Neural cell (in vitro differentiated cells): Measurements from ENCODE around the gene NKAIN2. TPM values are rescaled to one million over a fixed set of nuclear protein-coding genes. Genes with fewer than 3 reads are reported as not detected.

Source experiments
- H2AFZ ChIP-seq: fragments of 200-600, 300-800 bp; sonication (generic), shearing (Covaris generic); 2 replicates; pipeline ENCODE4 v1.6.0; 2014; ENCODE audit warnings: low read depth, mild to moderate bottlenecking, antibody characterized with exemption, low read length, moderate library complexity
- H3F3A ChIP-seq: fragments of 200-600 bp; shearing (Covaris generic); 2 replicates; pipeline ENCODE4 v1.6.1; 2016; ENCODE audit warnings: mild to moderate bottlenecking, moderate library complexity, mixed read lengths, antibody characterized with exemption, low read length; ENCODE audit not compliant: insufficient read depth, poor library complexity, severe bottlenecking
- H3K27ac ChIP-seq: fragments of 200-600, 300-800 bp; sonication (generic), shearing (Covaris generic); 2 replicates; pipeline ENCODE4 v1.5.1; 2014; ENCODE audit warnings: mild to moderate bottlenecking, low read length, moderate library complexity
- H3K27me3 ChIP-seq: fragments of 300-800, 200-600 bp; sonication (generic), shearing (Covaris generic); 2 replicates; pipeline ENCODE4 v1.6.0; 2014; ENCODE audit warnings: mild to moderate bottlenecking, low read depth, low read length, moderate library complexity; ENCODE audit not compliant: insufficient read depth
- H3K36me3 ChIP-seq: fragments of 300-800, 200-600 bp; sonication (generic), shearing (Covaris generic); 2 replicates; pipeline ENCODE4 v1.5.1; 2014; ENCODE audit warnings: mild to moderate bottlenecking, antibody characterized with exemption, low read length, moderate library complexity; ENCODE audit not compliant: insufficient read depth
- H3K4me2 ChIP-seq: fragments of 300-800, 200-600 bp; sonication (generic), shearing (Covaris generic); 2 replicates; pipeline ENCODE4 v1.6.0; 2014; ENCODE audit warnings: mild to moderate bottlenecking, low read length
- H3K4me3 ChIP-seq: fragments of 300-800, 200-600 bp; sonication (generic), shearing (Covaris generic); 2 replicates; pipeline ENCODE4 v1.5.1; 2014; ENCODE audit warnings: mild to moderate bottlenecking, low read length, moderate library complexity
- H3K79me2 ChIP-seq: fragments of 200-600 bp; shearing (Covaris generic); replicated peaks from 2 replicates; pipeline ENCODE4 v1.6.0; 2014; ENCODE audit warnings: mild to moderate bottlenecking, low read length, moderate library complexity; ENCODE audit not compliant: insufficient read depth
- H3K9ac ChIP-seq: fragments of 300-800, 200-600 bp; sonication (generic), shearing (Covaris generic); 2 replicates; pipeline ENCODE4 v1.6.1; 2016; ENCODE audit warnings: mild to moderate bottlenecking, low read length, mixed read lengths
- H3K9me2 ChIP-seq: fragments of 200-600 bp; shearing (Covaris generic); 2 replicates; pipeline ENCODE4 v1.6.1; 2016; ENCODE audit warnings: mild to moderate bottlenecking, low read length, mixed read lengths; ENCODE audit not compliant: insufficient read depth
- H3K9me3 ChIP-seq: fragments of 200-600, 300-800 bp; sonication (generic), shearing (Covaris generic); 2 replicates; pipeline ENCODE4 v1.6.1; 2016; ENCODE audit warnings: mild to moderate bottlenecking, mixed run types, low read length, moderate library complexity, mixed read lengths
- H4K20me1 ChIP-seq: fragments of 200-600 bp; shearing (Covaris generic); 2 replicates; pipeline ENCODE4 v1.6.1; 2016; ENCODE audit warnings: mild to moderate bottlenecking, mixed run types; ENCODE audit not compliant: insufficient read depth
- EP300 ChIP-seq: fragments of 450-650 bp; conservative IDR thresholded peaks from 2 replicates; pipeline ENCODE4 v1.6.1; 2014; ENCODE audit warnings: antibody characterized with exemption, mild to moderate bottlenecking, moderate library complexity; ENCODE audit not compliant: poor library complexity, severe bottlenecking
- EZH2 ChIP-seq: fragments of 200-600, 300-800 bp; shearing (Covaris generic), sonication (generic); IDR thresholded peaks from 2 replicates; pipeline ENCODE4 v1.6.1; 2014; ENCODE audit warnings: antibody characterized with exemption, low read length, borderline replicate concordance, mild to moderate bottlenecking; ENCODE audit not compliant: insufficient read depth, poor library complexity, severe bottlenecking
- MXI1 ChIP-seq: fragments of 450-650 bp; conservative IDR thresholded peaks from 2 replicates; pipeline ENCODE4 v1.6.1; 2014; ENCODE audit warnings: antibody characterized with exemption, mild to moderate bottlenecking; ENCODE audit not compliant: poor library complexity, severe bottlenecking
- POLR2AphosphoS5 ChIP-seq: IDR thresholded peaks from 2 replicates; pipeline ENCODE4 v1.6.1; 2012
- RAD21 ChIP-seq: fragments of 450-650 bp; conservative IDR thresholded peaks from 2 replicates; pipeline ENCODE4 v1.6.1; 2014; ENCODE audit warnings: antibody characterized with exemption, mild to moderate bottlenecking, moderate library complexity
- SMC3 ChIP-seq: fragments of 450-650 bp; conservative IDR thresholded peaks from 2 replicates; pipeline ENCODE4 v1.6.1; 2014; ENCODE audit warnings: antibody characterized with exemption, mild to moderate bottlenecking, moderate library complexity; ENCODE audit not compliant: poor library complexity
- TAF1 ChIP-seq: IDR thresholded peaks from 2 replicates; pipeline ENCODE4 v1.6.1; 2012; ENCODE audit warnings: low read depth
- polyA plus RNA-seq: library from polyadenylated mRNA; depleted of rRNA; stranded (reverse); fragments of >200 nt; gene quantifications from 2 replicates; pipeline ENCODE4 v1.2.3, GENCODE V29; 2014
- TF ChIP-seq, protein P1 (sequence below): IDR thresholded peaks from 2 replicates; pipeline ENCODE4 v1.6.1; 2012; ENCODE audit warnings: borderline replicate concordance
- TF ChIP-seq, protein P2 (sequence below): fragments of 450-650 bp; IDR thresholded peaks from 2 replicates; pipeline ENCODE4 v1.5.1; 2014; ENCODE audit warnings: antibody characterized with exemption, mild to moderate bottlenecking, moderate library complexity; ENCODE audit not compliant: poor library complexity, severe bottlenecking

Gene NKAIN2
- polyA plus RNA-seq, 1 donor from 2014 or later: 23.2 TPM

DNA sequence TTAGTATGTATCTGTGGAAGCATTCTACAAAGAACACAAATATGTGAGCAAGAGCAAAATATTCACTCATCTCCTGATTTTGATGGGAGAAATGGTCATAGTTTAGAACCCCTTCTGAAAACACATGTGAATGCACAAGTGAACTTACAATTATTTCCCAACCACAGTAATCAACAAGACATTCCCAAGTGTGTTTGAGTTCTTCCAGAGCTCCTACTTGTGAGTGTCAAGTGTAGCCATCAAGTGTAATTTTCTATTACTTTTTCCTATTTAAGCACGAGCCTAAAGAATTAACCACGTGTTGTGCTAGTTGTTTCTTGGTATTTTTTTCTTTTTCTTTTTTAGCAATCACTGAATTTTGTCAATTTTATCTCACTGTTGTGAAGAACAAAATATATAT is 402.3 kb downstream of the NKAIN2 start:
- Histone ChIP-seq H2AFZ (no peak overlapping the region), H3K36me3 (no peaks in the 10 kb centered on the region), H3K9ac (no peak overlapping the region), H3K4me2 (no peak overlapping the region), H3K79me2 (no peaks in the 10 kb centered on the region), H3K4me3 (no peak overlapping the region), H3K27ac (no peak overlapping the region), H4K20me1 (no peaks in the 10 kb centered on the region), H3F3A (no peaks in the 10 kb centered on the region), H3K27me3 (no peaks in the 10 kb centered on the region), H3K9me3 (no peaks in the 10 kb centered on the region), H3K9me2 (no peaks in the 10 kb centered on the region)
- no peak for TF ChIP-seq EP300
- TF ChIP-seq, protein P1, sequence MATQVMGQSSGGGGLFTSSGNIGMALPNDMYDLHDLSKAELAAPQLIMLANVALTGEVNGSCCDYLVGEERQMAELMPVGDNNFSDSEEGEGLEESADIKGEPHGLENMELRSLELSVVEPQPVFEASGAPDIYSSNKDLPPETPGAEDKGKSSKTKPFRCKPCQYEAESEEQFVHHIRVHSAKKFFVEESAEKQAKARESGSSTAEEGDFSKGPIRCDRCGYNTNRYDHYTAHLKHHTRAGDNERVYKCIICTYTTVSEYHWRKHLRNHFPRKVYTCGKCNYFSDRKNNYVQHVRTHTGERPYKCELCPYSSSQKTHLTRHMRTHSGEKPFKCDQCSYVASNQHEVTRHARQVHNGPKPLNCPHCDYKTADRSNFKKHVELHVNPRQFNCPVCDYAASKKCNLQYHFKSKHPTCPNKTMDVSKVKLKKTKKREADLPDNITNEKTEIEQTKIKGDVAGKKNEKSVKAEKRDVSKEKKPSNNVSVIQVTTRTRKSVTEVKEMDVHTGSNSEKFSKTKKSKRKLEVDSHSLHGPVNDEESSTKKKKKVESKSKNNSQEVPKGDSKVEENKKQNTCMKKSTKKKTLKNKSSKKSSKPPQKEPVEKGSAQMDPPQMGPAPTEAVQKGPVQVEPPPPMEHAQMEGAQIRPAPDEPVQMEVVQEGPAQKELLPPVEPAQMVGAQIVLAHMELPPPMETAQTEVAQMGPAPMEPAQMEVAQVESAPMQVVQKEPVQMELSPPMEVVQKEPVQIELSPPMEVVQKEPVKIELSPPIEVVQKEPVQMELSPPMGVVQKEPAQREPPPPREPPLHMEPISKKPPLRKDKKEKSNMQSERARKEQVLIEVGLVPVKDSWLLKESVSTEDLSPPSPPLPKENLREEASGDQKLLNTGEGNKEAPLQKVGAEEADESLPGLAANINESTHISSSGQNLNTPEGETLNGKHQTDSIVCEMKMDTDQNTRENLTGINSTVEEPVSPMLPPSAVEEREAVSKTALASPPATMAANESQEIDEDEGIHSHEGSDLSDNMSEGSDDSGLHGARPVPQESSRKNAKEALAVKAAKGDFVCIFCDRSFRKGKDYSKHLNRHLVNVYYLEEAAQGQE: no peak
- TF ChIP-seq SMC3: no peak
- TF ChIP-seq RAD21: no peak
- TF ChIP-seq EZH2: no peak
- no peak for TF ChIP-seq TAF1
- no peak for TF ChIP-seq MXI1
- no peak for TF ChIP-seq POLR2AphosphoS5
- TF ChIP-seq, protein P2, sequence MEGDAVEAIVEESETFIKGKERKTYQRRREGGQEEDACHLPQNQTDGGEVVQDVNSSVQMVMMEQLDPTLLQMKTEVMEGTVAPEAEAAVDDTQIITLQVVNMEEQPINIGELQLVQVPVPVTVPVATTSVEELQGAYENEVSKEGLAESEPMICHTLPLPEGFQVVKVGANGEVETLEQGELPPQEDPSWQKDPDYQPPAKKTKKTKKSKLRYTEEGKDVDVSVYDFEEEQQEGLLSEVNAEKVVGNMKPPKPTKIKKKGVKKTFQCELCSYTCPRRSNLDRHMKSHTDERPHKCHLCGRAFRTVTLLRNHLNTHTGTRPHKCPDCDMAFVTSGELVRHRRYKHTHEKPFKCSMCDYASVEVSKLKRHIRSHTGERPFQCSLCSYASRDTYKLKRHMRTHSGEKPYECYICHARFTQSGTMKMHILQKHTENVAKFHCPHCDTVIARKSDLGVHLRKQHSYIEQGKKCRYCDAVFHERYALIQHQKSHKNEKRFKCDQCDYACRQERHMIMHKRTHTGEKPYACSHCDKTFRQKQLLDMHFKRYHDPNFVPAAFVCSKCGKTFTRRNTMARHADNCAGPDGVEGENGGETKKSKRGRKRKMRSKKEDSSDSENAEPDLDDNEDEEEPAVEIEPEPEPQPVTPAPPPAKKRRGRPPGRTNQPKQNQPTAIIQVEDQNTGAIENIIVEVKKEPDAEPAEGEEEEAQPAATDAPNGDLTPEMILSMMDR: no peak

DNA sequence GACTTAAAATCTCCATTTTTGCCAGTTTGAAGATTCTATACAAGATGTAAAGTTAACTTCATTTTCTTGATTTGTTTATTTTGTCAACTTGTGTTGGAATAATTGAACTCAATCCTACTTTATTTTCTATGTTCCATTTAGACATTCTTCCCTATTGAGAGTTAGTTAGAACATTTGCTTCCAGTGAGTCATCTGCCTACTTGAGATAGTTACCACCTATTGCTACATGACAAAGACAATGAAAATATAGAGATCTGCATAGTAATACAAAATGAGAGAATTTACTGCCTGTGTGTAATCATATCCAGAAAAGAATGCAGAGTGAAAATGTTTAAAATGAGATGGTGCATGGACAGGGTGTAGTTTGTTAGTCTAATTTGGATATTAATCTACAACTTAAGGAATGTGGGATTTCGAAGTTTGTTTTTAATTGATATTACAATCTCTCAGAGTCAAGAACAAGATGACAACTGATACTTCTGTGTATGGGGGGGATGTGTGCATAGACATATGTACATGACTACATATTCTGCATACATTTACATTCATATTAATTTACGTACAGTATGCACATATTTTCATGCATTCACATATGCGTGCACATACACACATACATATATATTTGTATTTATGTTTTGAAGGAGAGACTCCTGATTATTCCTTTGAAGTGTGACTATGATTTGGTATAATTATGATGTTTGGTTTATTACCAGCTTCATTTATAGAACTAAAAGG is 420.1 kb downstream of the NKAIN2 start:
- TF ChIP-seq, protein P1: no peak
- no peak overlapping the region for H3K9ac ChIP-seq
- no peak overlapping the region for H3K4me2 ChIP-seq

More for the DNA sequence above, 420.1 kb downstream of the NKAIN2 start:
- no peak overlapping the region for H3K27ac ChIP-seq
- H3F3A ChIP-seq: no peaks in the 10 kb centered on the region
- no peak overlapping the region for H3K4me3 ChIP-seq
- peaks cover 3% of the 10 kb centered on the region for H3K9me3 ChIP-seq
- H2AFZ ChIP-seq: no peak overlapping the region
- H3K9me2 ChIP-seq: no peaks in the 10 kb centered on the region
- no peaks in the 10 kb centered on the region for H4K20me1 ChIP-seq
- no peaks in the 10 kb centered on the region for H3K36me3 ChIP-seq
- no peaks in the 10 kb centered on the region for H3K79me2 ChIP-seq
- H3K27me3 ChIP-seq: no peaks in the 10 kb centered on the region
